WTC11 (cell line): ENCODE measurements around the gene BOD1L1.

Source experiments
- CREB1 ChIP-seq: sonication (generic); formaldehyde crosslinking; IDR thresholded peaks from 2 replicates; pipeline ENCODE4 v1.8.0; 2023; ENCODE audit warnings: mild to moderate bottlenecking, missing genetic modification reagents
- TEAD4 ChIP-seq: sonication (generic); formaldehyde crosslinking; IDR thresholded peaks from 2 replicates; pipeline ENCODE4 v1.8.0; 2022; ENCODE audit warnings: mild to moderate bottlenecking, missing genetic modification reagents
- ZNF121 ChIP-seq: sonication (generic); formaldehyde crosslinking; IDR thresholded peaks from 2 replicates; pipeline ENCODE4 v1.8.0; 2023; ENCODE audit warnings: missing genetic modification reagents
- ZNF232 ChIP-seq: sonication (generic); formaldehyde crosslinking; IDR thresholded peaks from 2 replicates; pipeline ENCODE4 v1.8.0; 2022; ENCODE audit warnings: mild to moderate bottlenecking, missing genetic modification reagents
- ZNF396 ChIP-seq: fragments of 250-450 bp; sonication (Bioruptor Pico); IDR thresholded peaks from 2 replicates; pipeline ENCODE4 v1.8.0; 2021; ENCODE audit warnings: mild to moderate bottlenecking, moderate library complexity, borderline replicate concordance
- TF ChIP-seq, protein P1 (sequence below): sonication (generic); formaldehyde crosslinking; IDR thresholded peaks from 2 replicates; pipeline ENCODE4 v1.8.0; 2022; ENCODE audit warnings: mild to moderate bottlenecking, missing genetic modification reagents
- TF ChIP-seq, protein P2 (sequence below): fragments of 200-600 bp; IDR thresholded peaks from 2 replicates; pipeline ENCODE4 v1.8.0; 2022; ENCODE audit warnings: antibody characterized with exemption
- TF ChIP-seq, protein P3 (sequence below): sonication (generic); formaldehyde crosslinking; IDR thresholded peaks from 2 replicates; pipeline ENCODE4 v1.8.1; 2023; ENCODE audit warnings: mild to moderate bottlenecking, missing genetic modification reagents
- TF ChIP-seq, protein P4 (sequence below): sonication (generic); formaldehyde crosslinking; IDR thresholded peaks from 2 replicates; pipeline ENCODE4 v1.8.0; 2022; ENCODE audit warnings: mild to moderate bottlenecking, missing genetic modification reagents

DNA sequence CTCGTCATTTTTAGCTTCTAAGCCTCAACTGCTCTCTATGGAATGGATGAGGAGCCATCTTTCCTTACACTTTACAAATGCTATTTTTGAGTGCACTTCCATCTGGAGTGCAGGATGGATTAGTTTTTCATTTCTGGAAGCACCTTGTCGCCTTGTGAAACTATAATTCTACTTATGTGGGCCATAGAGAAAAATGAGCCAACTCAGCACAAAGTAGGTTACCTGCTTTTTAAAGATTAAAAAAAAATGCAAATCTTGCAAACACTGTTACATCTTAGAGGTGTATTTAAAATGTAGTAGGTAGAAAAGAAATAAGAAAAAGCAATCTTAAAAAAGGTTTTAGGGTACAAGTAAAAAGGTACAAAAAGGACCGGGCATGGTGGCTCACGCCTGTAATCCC is 10.9 kb downstream of the BOD1L1 start:
- TF ChIP-seq CREB1 (CRISPR knock-in tag) (no peak), TEAD4 (no peak), ZNF396 (CRISPR knock-in tag) (no peak), ZNF232 (CRISPR knock-in tag) (no peak), ZNF121 (CRISPR knock-in tag) (no peak)
- TF ChIP-seq, protein P1, sequence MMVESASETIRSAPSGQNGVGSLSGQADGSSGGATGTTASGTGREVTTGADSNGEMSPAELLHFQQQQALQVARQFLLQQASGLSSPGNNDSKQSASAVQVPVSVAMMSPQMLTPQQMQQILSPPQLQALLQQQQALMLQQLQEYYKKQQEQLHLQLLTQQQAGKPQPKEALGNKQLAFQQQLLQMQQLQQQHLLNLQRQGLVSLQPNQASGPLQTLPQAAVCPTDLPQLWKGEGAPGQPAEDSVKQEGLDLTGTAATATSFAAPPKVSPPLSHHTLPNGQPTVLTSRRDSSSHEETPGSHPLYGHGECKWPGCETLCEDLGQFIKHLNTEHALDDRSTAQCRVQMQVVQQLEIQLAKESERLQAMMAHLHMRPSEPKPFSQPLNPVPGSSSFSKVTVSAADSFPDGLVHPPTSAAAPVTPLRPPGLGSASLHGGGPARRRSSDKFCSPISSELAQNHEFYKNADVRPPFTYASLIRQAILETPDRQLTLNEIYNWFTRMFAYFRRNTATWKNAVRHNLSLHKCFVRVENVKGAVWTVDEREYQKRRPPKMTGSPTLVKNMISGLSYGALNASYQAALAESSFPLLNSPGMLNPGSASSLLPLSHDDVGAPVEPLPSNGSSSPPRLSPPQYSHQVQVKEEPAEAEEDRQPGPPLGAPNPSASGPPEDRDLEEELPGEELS = no peak
- TF ChIP-seq, protein P2, sequence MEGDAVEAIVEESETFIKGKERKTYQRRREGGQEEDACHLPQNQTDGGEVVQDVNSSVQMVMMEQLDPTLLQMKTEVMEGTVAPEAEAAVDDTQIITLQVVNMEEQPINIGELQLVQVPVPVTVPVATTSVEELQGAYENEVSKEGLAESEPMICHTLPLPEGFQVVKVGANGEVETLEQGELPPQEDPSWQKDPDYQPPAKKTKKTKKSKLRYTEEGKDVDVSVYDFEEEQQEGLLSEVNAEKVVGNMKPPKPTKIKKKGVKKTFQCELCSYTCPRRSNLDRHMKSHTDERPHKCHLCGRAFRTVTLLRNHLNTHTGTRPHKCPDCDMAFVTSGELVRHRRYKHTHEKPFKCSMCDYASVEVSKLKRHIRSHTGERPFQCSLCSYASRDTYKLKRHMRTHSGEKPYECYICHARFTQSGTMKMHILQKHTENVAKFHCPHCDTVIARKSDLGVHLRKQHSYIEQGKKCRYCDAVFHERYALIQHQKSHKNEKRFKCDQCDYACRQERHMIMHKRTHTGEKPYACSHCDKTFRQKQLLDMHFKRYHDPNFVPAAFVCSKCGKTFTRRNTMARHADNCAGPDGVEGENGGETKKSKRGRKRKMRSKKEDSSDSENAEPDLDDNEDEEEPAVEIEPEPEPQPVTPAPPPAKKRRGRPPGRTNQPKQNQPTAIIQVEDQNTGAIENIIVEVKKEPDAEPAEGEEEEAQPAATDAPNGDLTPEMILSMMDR = no peak
- TF ChIP-seq, protein P3, sequence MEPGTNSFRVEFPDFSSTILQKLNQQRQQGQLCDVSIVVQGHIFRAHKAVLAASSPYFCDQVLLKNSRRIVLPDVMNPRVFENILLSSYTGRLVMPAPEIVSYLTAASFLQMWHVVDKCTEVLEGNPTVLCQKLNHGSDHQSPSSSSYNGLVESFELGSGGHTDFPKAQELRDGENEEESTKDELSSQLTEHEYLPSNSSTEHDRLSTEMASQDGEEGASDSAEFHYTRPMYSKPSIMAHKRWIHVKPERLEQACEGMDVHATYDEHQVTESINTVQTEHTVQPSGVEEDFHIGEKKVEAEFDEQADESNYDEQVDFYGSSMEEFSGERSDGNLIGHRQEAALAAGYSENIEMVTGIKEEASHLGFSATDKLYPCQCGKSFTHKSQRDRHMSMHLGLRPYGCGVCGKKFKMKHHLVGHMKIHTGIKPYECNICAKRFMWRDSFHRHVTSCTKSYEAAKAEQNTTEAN (CRISPR knock-in tag) = no peak
- TF ChIP-seq, protein P4, sequence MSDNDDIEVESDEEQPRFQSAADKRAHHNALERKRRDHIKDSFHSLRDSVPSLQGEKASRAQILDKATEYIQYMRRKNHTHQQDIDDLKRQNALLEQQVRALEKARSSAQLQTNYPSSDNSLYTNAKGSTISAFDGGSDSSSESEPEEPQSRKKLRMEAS (CRISPR knock-in tag) = no peak
